B cell (primary cell): Measurements from ENCODE around the gene PLEKHH1.

Source experiments
- EZH2 ChIP-seq: IDR thresholded peaks from 2 replicates; pipeline ENCODE4 v1.6.1; 2012; ENCODE audit warnings: borderline replicate concordance, low read depth, mild to moderate bottlenecking, moderate library complexity, low read length; ENCODE audit not compliant: insufficient read depth, poor library complexity, severe bottlenecking
- TF ChIP-seq, protein P1 (sequence below): fragments of 200-600 bp; IDR thresholded peaks from one replicate; pipeline ENCODE4 v1.8.0; 2022; ENCODE audit warnings: antibody characterized with exemption, mild to moderate bottlenecking

DNA sequence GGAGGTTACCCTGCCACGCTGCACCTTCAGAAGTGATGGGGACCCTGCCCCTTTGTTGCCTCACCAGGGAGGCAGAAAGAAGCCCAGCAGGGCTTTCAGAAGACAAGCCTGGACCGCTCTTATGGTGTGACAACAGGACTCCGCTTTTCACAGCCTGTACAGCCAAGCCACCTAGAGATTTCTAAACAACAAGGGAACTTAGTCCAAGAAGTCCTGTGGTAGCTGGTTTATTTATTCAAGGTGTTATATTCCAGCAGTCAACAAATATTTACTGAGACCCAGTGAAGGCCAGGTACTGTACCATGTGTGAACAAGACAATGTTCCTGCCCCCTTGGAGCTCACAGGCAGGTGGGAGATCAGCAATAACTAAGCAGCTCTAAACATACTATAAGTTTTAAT lies 40.6 kb upstream of the PLEKHH1 start:
- TF ChIP-seq, protein P1, sequence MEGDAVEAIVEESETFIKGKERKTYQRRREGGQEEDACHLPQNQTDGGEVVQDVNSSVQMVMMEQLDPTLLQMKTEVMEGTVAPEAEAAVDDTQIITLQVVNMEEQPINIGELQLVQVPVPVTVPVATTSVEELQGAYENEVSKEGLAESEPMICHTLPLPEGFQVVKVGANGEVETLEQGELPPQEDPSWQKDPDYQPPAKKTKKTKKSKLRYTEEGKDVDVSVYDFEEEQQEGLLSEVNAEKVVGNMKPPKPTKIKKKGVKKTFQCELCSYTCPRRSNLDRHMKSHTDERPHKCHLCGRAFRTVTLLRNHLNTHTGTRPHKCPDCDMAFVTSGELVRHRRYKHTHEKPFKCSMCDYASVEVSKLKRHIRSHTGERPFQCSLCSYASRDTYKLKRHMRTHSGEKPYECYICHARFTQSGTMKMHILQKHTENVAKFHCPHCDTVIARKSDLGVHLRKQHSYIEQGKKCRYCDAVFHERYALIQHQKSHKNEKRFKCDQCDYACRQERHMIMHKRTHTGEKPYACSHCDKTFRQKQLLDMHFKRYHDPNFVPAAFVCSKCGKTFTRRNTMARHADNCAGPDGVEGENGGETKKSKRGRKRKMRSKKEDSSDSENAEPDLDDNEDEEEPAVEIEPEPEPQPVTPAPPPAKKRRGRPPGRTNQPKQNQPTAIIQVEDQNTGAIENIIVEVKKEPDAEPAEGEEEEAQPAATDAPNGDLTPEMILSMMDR: no peak
- no peak for TF ChIP-seq EZH2
